HUES48 (cell line): Measurements from ENCODE around the gene GYS1.
A peak's percentile ranks its signal among the peaks of the same experiment; 100 is the strongest.

Source experiments
- H3K27ac ChIP-seq: one replicate; pipeline ENCODE4 v1.7.0; 2013; ENCODE audit warnings: low read depth, low read length, inconsistent platforms
- H3K27me3 ChIP-seq: 2 replicates; pipeline ENCODE4 v1.6.1; 2013; ENCODE audit warnings: mild to moderate bottlenecking, low read length; ENCODE audit not compliant: control insufficient read depth, insufficient read depth
- H3K36me3 ChIP-seq: 2 replicates; pipeline ENCODE4 v1.6.1; 2013; ENCODE audit warnings: low read length; ENCODE audit not compliant: control insufficient read depth, insufficient read depth
- H3K4me1 ChIP-seq: 2 replicates; pipeline ENCODE4 v1.6.1; 2013; ENCODE audit warnings: mild to moderate bottlenecking, low read length; ENCODE audit not compliant: control insufficient read depth, insufficient read depth
- H3K4me3 ChIP-seq: 2 replicates; pipeline ENCODE4 v1.5.1; 2013; ENCODE audit warnings: mild to moderate bottlenecking, low read depth, low read length
- H3K9ac ChIP-seq: 2 replicates; pipeline ENCODE4 v1.6.1; 2013; ENCODE audit warnings: mild to moderate bottlenecking, low read depth, low read length, moderate library complexity
- H3K9me3 ChIP-seq: 2 replicates; pipeline ENCODE4 v1.6.1; 2013; ENCODE audit warnings: low read length; ENCODE audit not compliant: control insufficient read depth, insufficient read depth

The GYS1 gene

GRCh38 chr19:48962029-48962848 is 30.9 kb downstream of the GYS1 start:
- Histone ChIP-seq H3K27me3 (no peaks in the 10 kb centered on the region), H3K4me3 (no peak overlapping the region), H3K4me1 (peaks cover 19% of the 10 kb centered on the region), H3K27ac (peak overlapping the region; percentile 86), H3K36me3 (peaks cover 27% of the 10 kb centered on the region), H3K9ac (no peak overlapping the region; the same call in 1 of the 2 replicates), H3K9me3 (no peaks in the 10 kb centered on the region)

GRCh38 chr19:48961673-48962028 is 31.5 kb downstream of the GYS1 start:
- no peaks in the 10 kb centered on the region for H3K9me3 ChIP-seq
- H3K4me3 ChIP-seq = no peak overlapping the region
- peak overlapping the region; percentile 42 for H3K27ac ChIP-seq
- peaks cover 19% of the 10 kb centered on the region for H3K4me1 ChIP-seq
- no peaks in the 10 kb centered on the region for H3K27me3 ChIP-seq
- peaks cover 27% of the 10 kb centered on the region for H3K36me3 ChIP-seq
- H3K9ac ChIP-seq = no peak overlapping the region

GRCh38 chr19:48961051-48961649 is 32.0 kb downstream of the GYS1 start:
- Histone ChIP-seq H3K9ac (no peak overlapping the region), H3K27me3 (no peaks in the 10 kb centered on the region), H3K27ac (no peak overlapping the region), H3K4me1 (peaks cover 17% of the 10 kb centered on the region), H3K36me3 (peaks cover 27% of the 10 kb centered on the region), H3K4me3 (no peak overlapping the region), H3K9me3 (no peaks in the 10 kb centered on the region)

GRCh38 chr19:48959341-48960239 is 33.5 kb downstream of the GYS1 start:
- peaks cover 30% of the 10 kb centered on the region for H3K36me3 ChIP-seq
- no peaks in the 10 kb centered on the region for H3K27me3 ChIP-seq
- H3K4me3 ChIP-seq = no peak overlapping the region
- no peaks in the 10 kb centered on the region for H3K9me3 ChIP-seq
- peaks cover 20% of the 10 kb centered on the region for H3K4me1 ChIP-seq
- no peak overlapping the region for H3K27ac ChIP-seq
- H3K9ac ChIP-seq = no peak overlapping the region

GRCh38 chr19:48958006-48958405 is 35.1 kb downstream of the GYS1 start:
- H3K4me1 ChIP-seq = peaks cover 8% of the 10 kb centered on the region
- no peak overlapping the region for H3K9ac ChIP-seq
- H3K27ac ChIP-seq = no peak overlapping the region
- no peak overlapping the region for H3K4me3 ChIP-seq
- H3K27me3 ChIP-seq = no peaks in the 10 kb centered on the region
- H3K36me3 ChIP-seq = peaks cover 30% of the 10 kb centered on the region
- no peaks in the 10 kb centered on the region for H3K9me3 ChIP-seq

GRCh38 chr19:48955308-48955958 is 37.7 kb downstream of the GYS1 start:
- Histone ChIP-seq H3K27me3 (no peaks in the 10 kb centered on the region), H3K4me3 (peak overlapping the region; percentile 93), H3K27ac (peak overlapping the region; percentile 97), H3K36me3 (peaks cover 30% of the 10 kb centered on the region), H3K4me1 (peaks cover 8% of the 10 kb centered on the region), H3K9ac (peak overlapping the region; percentile 94), H3K9me3 (no peaks in the 10 kb centered on the region)

GRCh38 chr19:48954595-48955307 is 38.4 kb downstream of the GYS1 start, which contains the start of gene BAX:
TSS of gene BAX (plus strand) at chr19:48954875. CDS start at chr19:48954929, 54 bp downstream.
- Histone ChIP-seq H3K27me3 (no peaks in the 10 kb centered on the region), H3K4me3 (peak within 1 kb of the TSS; percentile 93), H3K9ac (peak within 1 kb of the TSS; percentile 94), H3K36me3 (peaks cover 30% of the 10 kb centered on the region), H3K4me1 (peaks cover 8% of the 10 kb centered on the region), H3K9me3 (no peaks in the 10 kb centered on the region), H3K27ac (peak within 1 kb of the TSS; percentile 97)

GRCh38 chr19:48953990-48954594 is 39.0 kb downstream of the GYS1 start:
- H3K27ac ChIP-seq = peak overlapping the region; percentile 56
- peak overlapping the region; percentile 40; the same call in 1 of the 2 replicates for H3K9ac ChIP-seq
- peaks cover 30% of the 10 kb centered on the region for H3K36me3 ChIP-seq
- no peaks in the 10 kb centered on the region for H3K27me3 ChIP-seq
- H3K4me1 ChIP-seq = peaks cover 8% of the 10 kb centered on the region
- no peaks in the 10 kb centered on the region for H3K9me3 ChIP-seq
- peak overlapping the region; percentile 93 for H3K4me3 ChIP-seq

GRCh38 chr19:48953141-48953540 is 40.0 kb downstream of the GYS1 start:
- H3K9ac ChIP-seq = no peak overlapping the region
- H3K9me3 ChIP-seq = no peaks in the 10 kb centered on the region
- H3K27ac ChIP-seq = no peak overlapping the region
- peaks cover 23% of the 10 kb centered on the region for H3K36me3 ChIP-seq
- H3K4me3 ChIP-seq = no peak overlapping the region
- H3K4me1 ChIP-seq = peaks cover 8% of the 10 kb centered on the region
- H3K27me3 ChIP-seq = no peaks in the 10 kb centered on the region
